ENCODE results near the gene SUCLG2. TPM values are rescaled to one million over a fixed set of nuclear protein-coding genes. Genes with fewer than 3 reads are reported as not detected.

The SUCLG2 gene
- total and polyA plus RNA-seq, 2 of the 4 experiments (the other 2 are of a cell fraction), result 26.8 to 34.6 TPM

- no peak overlapping the region for H4K8ac ChIP-seq (ENCODE audit: low read depth in 2 of 2, low read length in 2 of 2)
- no peaks in the 10 kb centered on the region for H3K9me3 ChIP-seq (ENCODE audit: control insufficient read depth, insufficient read depth, low read length)
- POLR2A ChIA-PET (ENCODE audit: unreplicated experiment), result no interaction called here
- H3K79me1 ChIP-seq (ENCODE audit: low read depth in 1 of 2, low read length in 2 of 2), result no peaks in the 10 kb centered on the region
- no peak overlapping the region for H3K14ac ChIP-seq (replicated peaks; ENCODE audit: low read depth, low read length)
- no peaks in the 10 kb centered on the region for H3K4me1 ChIP-seq (ENCODE audit: control insufficient read depth, insufficient read depth, low read length)
- intact Hi-C loops (cut with micrococcal nuclease) (no loop called here), dilution Hi-C loops (cut with HindIII; ENCODE audit: low sequenced_read_pairs, unreplicated experiment) (no loop called here), in situ Hi-C loops (cut with MboI; ENCODE audit: low sequenced_read_pairs) (no loop called here)
- H3K4me2 ChIP-seq (ENCODE audit: low read depth, low read length), result no peak overlapping the region
- no peak for ATAC-seq (ENCODE audit: low read depth)
- H3K23ac ChIP-seq (ENCODE audit: low read depth, low read length), result no peak overlapping the region
- no peak overlapping the region for H2AFZ ChIP-seq (replicated peaks; ENCODE audit: low read length, poor library complexity)
- no peak overlapping the region for H4K5ac ChIP-seq (ENCODE audit: low read depth, low read length)
- H3K27ac ChIP-seq (ENCODE audit: insufficient read depth, low read length), result no peak overlapping the region
- no peaks in the 10 kb centered on the region for H3K9me1 ChIP-seq (ENCODE audit: insufficient read depth, low read length)
- H2BK20ac ChIP-seq (ENCODE audit: low read depth, low read length), result no peak overlapping the region
- H3K18ac ChIP-seq (ENCODE audit: low read depth, low read length), result no peak overlapping the region
- DNase-seq, result no peak
- H2AK9ac ChIP-seq (replicated peaks; ENCODE audit: low read depth, low read length, poor library complexity), result no peak overlapping the region
- no peak overlapping the region for H4K91ac ChIP-seq (ENCODE audit: insufficient read depth, low read depth, low read length)
- no CpG with 5 or more reads among the region's 3 CpGs for WGBS, 2 experiments (ENCODE audit: extremely low coverage in 2 of 2, insufficient read length in 1 of 2)
- BruUV-seq (replicated peaks), result no TSS peak
- H2AK5ac ChIP-seq (ENCODE audit: low read depth, low read length), result no peak overlapping the region
- no peaks in the 10 kb centered on the region for H3K27me3 ChIP-seq (ENCODE audit: control insufficient read depth, insufficient read depth, low read length)
- H2BK15ac ChIP-seq (ENCODE audit: low read depth, low read length), result no peak overlapping the region
- CTCF ChIA-PET, result interaction anchor here (0.7 kb wide), 1 partner anchor 58 kb away, joined by 3 read pairs; no protein-coding TSS in a partner anchor
- no peak overlapping the region for H3K4ac ChIP-seq (ENCODE audit: low read depth, low read length)
- no peak for TF ChIP-seq RFX5 (IDR thresholded peaks at IDR 0.05; ENCODE audit: low read depth, low read length)
- TF ChIP-seq CHD1 (IDR thresholded peaks at IDR 0.05; ENCODE audit: low read depth, low read length), result no peak
- TF ChIP-seq MAZ (IDR thresholded peaks at IDR 0.05; ENCODE audit: borderline replicate concordance, low read depth, low read length), result no peak
- TF ChIP-seq RCOR1 (IDR thresholded peaks at IDR 0.05; ENCODE audit: insufficient replicate concordance, low read length), result no peak
- TF ChIP-seq RAD21 (IDR thresholded peaks at IDR 0.05; ENCODE audit: low read length), result no peak
- TF ChIP-seq SMC3 (IDR thresholded peaks at IDR 0.05; ENCODE audit: low read depth, low read length), result no peak
- TF ChIP-seq NFE2L2 (IDR thresholded peaks at IDR 0.05; ENCODE audit: low read depth, low read length), result no peak
- TF ChIP-seq MAFK (IDR thresholded peaks at IDR 0.05; ENCODE audit: low read depth, low read length), result no peak
- TF ChIP-seq MXI1 (IDR thresholded peaks at IDR 0.05; ENCODE audit: borderline replicate concordance, low read depth, low read length), result no peak
- TF ChIP-seq CEBPB (IDR thresholded peaks at IDR 0.05; ENCODE audit: low read depth, low read length), result no peak
- TF ChIP-seq FOS (IDR thresholded peaks at IDR 0.05; ENCODE audit: low read depth, low read length), result no peak
- TF ChIP-seq BHLHE40 (IDR thresholded peaks at IDR 0.05; ENCODE audit: low read depth, low read length), result no peak
- TF ChIP-seq POLR2A (IDR thresholded peaks at IDR 0.05; ENCODE audit: low read depth, low read length), result no peak
- no peak for TF ChIP-seq CTCF (conservative IDR thresholded peaks at IDR 0.05; ENCODE audit: low read depth, low read length)
- TF ChIP-seq USF2 (IDR thresholded peaks at IDR 0.05; ENCODE audit: low read depth, low read length), result no peak
- TF ChIP-seq, protein P1, sequence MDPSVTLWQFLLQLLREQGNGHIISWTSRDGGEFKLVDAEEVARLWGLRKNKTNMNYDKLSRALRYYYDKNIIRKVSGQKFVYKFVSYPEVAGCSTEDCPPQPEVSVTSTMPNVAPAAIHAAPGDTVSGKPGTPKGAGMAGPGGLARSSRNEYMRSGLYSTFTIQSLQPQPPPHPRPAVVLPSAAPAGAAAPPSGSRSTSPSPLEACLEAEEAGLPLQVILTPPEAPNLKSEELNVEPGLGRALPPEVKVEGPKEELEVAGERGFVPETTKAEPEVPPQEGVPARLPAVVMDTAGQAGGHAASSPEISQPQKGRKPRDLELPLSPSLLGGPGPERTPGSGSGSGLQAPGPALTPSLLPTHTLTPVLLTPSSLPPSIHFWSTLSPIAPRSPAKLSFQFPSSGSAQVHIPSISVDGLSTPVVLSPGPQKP (IDR thresholded peaks at IDR 0.05; ENCODE audit: borderline replicate concordance, low read depth, low read length), result no peak
- no peak overlapping the region for H3K9ac ChIP-seq (ENCODE audit: low read depth, low read length)
- H3K36me3 ChIP-seq (ENCODE audit: control insufficient read depth, insufficient read depth, low read length), result no peaks in the 10 kb centered on the region
- no peak overlapping the region for H2BK120ac ChIP-seq (ENCODE audit: low read depth, low read length)
- no peak overlapping the region for H3K56ac ChIP-seq (ENCODE audit: extremely low read depth, insufficient read depth, low read length)
- H4K20me1 ChIP-seq (ENCODE audit: insufficient read depth, low read length), result no peaks in the 10 kb centered on the region
- H2BK5ac ChIP-seq (ENCODE audit: low read depth, low read length, poor library complexity, severe bottlenecking), result no peak overlapping the region
- H3K4me3 ChIP-seq (ENCODE audit: insufficient read depth, low read depth, low read length), result no peak overlapping the region
Observed at GRCh38 chr3:67684211-67684610, 29.8 kb upstream of the SUCLG2 start.

Data from IMR-90 (cell line).